Gastrocnemius medialis (tissue), 4 donors: ENCODE data around the gene CEP112.

Experiments used
- POLR2A ChIP-seq, 2 donors: fragments of 450-650 bp; IDR thresholded peaks; one replicate each; pipeline ENCODE4 v1.6.1; 2017; ENCODE audit warnings: antibody characterized with exemption in 2 of 2, mild to moderate bottlenecking in 2 of 2, moderate library complexity in 2 of 2
- TF ChIP-seq, protein P1 (sequence below), 5 experiments: fragments of 450-650 bp in 3 of 5; fragments of 200-600 bp in 2 of 5; sonication (generic) in 2 of 5; IDR thresholded peaks in 4 of 5; conservative IDR thresholded peaks in 1 of 5; 1 replicate in 4 of 5; 2 replicates in 1 of 5; pipeline ENCODE4 v1.5.1; 2016 to 2019; ENCODE audit warnings: antibody characterized with exemption in 5 of 5, mild to moderate bottlenecking in 3 of 5, moderate library complexity in 3 of 5

GRCh38 chr17:65954148-65954449 is 237.8 kb downstream of the CEP112 start:
- TF ChIP-seq, protein P1, sequence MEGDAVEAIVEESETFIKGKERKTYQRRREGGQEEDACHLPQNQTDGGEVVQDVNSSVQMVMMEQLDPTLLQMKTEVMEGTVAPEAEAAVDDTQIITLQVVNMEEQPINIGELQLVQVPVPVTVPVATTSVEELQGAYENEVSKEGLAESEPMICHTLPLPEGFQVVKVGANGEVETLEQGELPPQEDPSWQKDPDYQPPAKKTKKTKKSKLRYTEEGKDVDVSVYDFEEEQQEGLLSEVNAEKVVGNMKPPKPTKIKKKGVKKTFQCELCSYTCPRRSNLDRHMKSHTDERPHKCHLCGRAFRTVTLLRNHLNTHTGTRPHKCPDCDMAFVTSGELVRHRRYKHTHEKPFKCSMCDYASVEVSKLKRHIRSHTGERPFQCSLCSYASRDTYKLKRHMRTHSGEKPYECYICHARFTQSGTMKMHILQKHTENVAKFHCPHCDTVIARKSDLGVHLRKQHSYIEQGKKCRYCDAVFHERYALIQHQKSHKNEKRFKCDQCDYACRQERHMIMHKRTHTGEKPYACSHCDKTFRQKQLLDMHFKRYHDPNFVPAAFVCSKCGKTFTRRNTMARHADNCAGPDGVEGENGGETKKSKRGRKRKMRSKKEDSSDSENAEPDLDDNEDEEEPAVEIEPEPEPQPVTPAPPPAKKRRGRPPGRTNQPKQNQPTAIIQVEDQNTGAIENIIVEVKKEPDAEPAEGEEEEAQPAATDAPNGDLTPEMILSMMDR (IDR thresholded peaks at IDR 0.05 in 4 of 5, conservative IDR thresholded peaks at IDR 0.05 in 1 of 5), result no peak
- TF ChIP-seq POLR2A (IDR thresholded peaks at IDR 0.05), result no peak
